ENCODE results near the gene SLC22A16. TPM values are rescaled to one million over a fixed set of nuclear protein-coding genes. Genes with fewer than 3 reads are reported as not detected.
"Not testable (repeated sequence)": the region's sequence is repeated elsewhere in the genome, so short reads cannot be mapped to it uniquely, and the experiment has no call there.

The SLC22A16 gene
- total and polyA plus RNA-seq, 4 donors, result 0.08 to 22.5 TPM; not detected in 2

GRCh38 chr6:110511401-110511800, 35.0 kb upstream of the SLC22A16 start:
- no peak for DNase-seq (ENCODE audit: low spot score)
- no peaks in the 10 kb centered on the region for H3K27me3 ChIP-seq (ENCODE audit: control insufficient read depth in 4 of 4, insufficient read depth in 4 of 4, low read length in 3 of 4)
- 97% methylated on average over 1 of the region's 1 CpG for WGBS
- H3K36me3 ChIP-seq (ENCODE audit: control insufficient read depth in 4 of 4, insufficient read depth in 3 of 4, low read depth in 1 of 4, low read length in 3 of 4), result no peaks in the 10 kb centered on the region
- H3K9ac ChIP-seq (ENCODE audit: low read depth in 1 of 2, low read length in 2 of 2), result no peak overlapping the region
- TF ChIP-seq GABPA (IDR thresholded peaks at IDR 0.05 in 1 of 2, conservative IDR thresholded peaks at IDR 0.05 in 1 of 2) (no peak), YY1 (IDR thresholded peaks at IDR 0.05) (no peak), CTCF (IDR thresholded peaks at IDR 0.05; ENCODE audit: low read depth, low read length, missing input control) (no peak)
- H3K9me3 ChIP-seq (ENCODE audit: control insufficient read depth in 4 of 4, low read length in 3 of 4), result no peaks in the 10 kb centered on the region
- no peak overlapping the region for H3K4me3 ChIP-seq (ENCODE audit: low read depth in 1 of 3, low read length in 3 of 3)
- H3K4me1 ChIP-seq (ENCODE audit: control insufficient read depth in 4 of 4, insufficient read depth in 4 of 4, low read length in 3 of 4), result peaks cover 0 to 12% (median 6%) of the 10 kb centered on the region in 4 donors
- no peak overlapping the region for H3K27ac ChIP-seq (ENCODE audit: low read depth in 1 of 2, low read length in 2 of 2)

GRCh38 chr6:110509617-110510241, 33.3 kb upstream of the SLC22A16 start:
- Histone ChIP-seq H3K27ac (ENCODE audit: low read depth in 1 of 2, low read length in 2 of 2) (no peak overlapping the region), H3K4me3 (ENCODE audit: low read depth in 1 of 3, low read length in 3 of 3) (no peak overlapping the region), H3K27me3 (ENCODE audit: control insufficient read depth in 4 of 4, insufficient read depth in 4 of 4, low read length in 3 of 4) (no peaks in the 10 kb centered on the region), H3K9me3 (ENCODE audit: control insufficient read depth in 4 of 4, low read length in 3 of 4) (no peaks in the 10 kb centered on the region), H3K36me3 (ENCODE audit: control insufficient read depth in 4 of 4, insufficient read depth in 3 of 4, low read depth in 1 of 4, low read length in 3 of 4) (no peaks in the 10 kb centered on the region), H3K9ac (ENCODE audit: low read depth in 1 of 2, low read length in 2 of 2) (no peak overlapping the region), H3K4me1 (ENCODE audit: control insufficient read depth in 4 of 4, insufficient read depth in 4 of 4, low read length in 3 of 4) (peaks cover 0 to 10% (median 4%) of the 10 kb centered on the region in 4 donors)
- no peak for DNase-seq (ENCODE audit: low spot score)
- WGBS, result 88% methylated on average over 1 of the region's 1 CpG
- TF ChIP-seq HNF4A (conservative IDR thresholded peaks at IDR 0.05), result no peak
- TF ChIP-seq GABPA (IDR thresholded peaks at IDR 0.05 in 1 of 2, conservative IDR thresholded peaks at IDR 0.05 in 1 of 2), result no peak
- peak in 1 of 2 donors; percentile 39 for TF ChIP-seq JUND (IDR thresholded peaks at IDR 0.05)

DNA sequence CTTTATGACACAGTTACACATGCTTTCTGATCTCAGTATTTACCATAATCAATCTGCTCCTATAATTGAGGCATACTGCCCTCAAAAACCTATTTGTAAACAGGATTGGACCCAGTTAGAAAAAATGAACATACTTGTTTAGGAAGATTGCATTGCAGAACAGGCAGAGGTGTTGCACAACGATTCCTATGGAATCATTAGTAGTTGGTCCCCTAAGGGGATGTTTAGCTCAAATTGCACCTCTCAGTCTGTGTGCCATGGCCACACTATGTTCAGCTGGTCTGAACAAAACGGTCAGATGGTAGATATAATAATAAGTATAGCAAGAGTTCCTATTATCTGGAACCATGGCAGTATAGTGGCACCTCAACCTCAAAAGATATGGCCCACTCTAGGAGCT, 28.5 kb upstream of the SLC22A16 start:
- not testable (repeated sequence) for DNase-seq (ENCODE audit: low spot score); H3K9me3 ChIP-seq (ENCODE audit: control insufficient read depth in 4 of 4, low read length in 3 of 4); H3K4me3 ChIP-seq (ENCODE audit: low read depth in 1 of 3, low read length in 3 of 3); H3K36me3 ChIP-seq (ENCODE audit: control insufficient read depth in 4 of 4, insufficient read depth in 3 of 4, low read depth in 1 of 4, low read length in 3 of 4); H3K27ac ChIP-seq (ENCODE audit: low read depth in 1 of 2, low read length in 2 of 2); H3K4me1 ChIP-seq (ENCODE audit: control insufficient read depth in 4 of 4, insufficient read depth in 4 of 4, low read length in 3 of 4); H3K27me3 ChIP-seq (ENCODE audit: control insufficient read depth in 4 of 4, insufficient read depth in 4 of 4, low read length in 3 of 4); H3K9ac ChIP-seq (ENCODE audit: low read depth in 1 of 2, low read length in 2 of 2)
- WGBS, result 87% methylated on average over 2 of the region's 2 CpGs

DNA sequence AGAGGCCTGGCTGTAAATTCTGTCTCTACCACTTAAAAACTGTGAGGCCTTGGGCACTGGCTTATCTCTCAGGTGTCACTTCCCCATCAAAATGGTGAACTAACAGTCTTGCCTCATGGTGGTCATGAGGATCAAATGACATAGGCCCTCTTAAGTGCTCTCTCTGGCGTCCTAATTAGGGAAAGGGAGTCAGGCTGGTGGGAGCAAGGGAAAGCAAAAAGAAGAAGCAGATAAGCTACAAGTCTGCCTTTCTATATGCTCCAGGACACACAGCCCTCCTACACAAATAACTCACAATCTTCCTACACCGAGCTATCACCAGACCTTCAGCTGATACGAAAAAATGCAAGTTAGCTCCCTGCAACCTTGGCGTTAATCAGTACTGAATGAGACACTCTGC, 19.5 kb upstream of the SLC22A16 start:
- Histone ChIP-seq H3K4me1 (ENCODE audit: control insufficient read depth in 4 of 4, insufficient read depth in 4 of 4, low read length in 3 of 4) (no peaks in the 10 kb centered on the region), H3K9me3 (ENCODE audit: control insufficient read depth in 4 of 4, low read length in 3 of 4) (no peaks in the 10 kb centered on the region), H3K4me3 (ENCODE audit: low read depth in 1 of 3, low read length in 3 of 3) (no peak overlapping the region), H3K27ac (ENCODE audit: low read depth in 1 of 2, low read length in 2 of 2) (no peak overlapping the region), H3K27me3 (ENCODE audit: control insufficient read depth in 4 of 4, insufficient read depth in 4 of 4, low read length in 3 of 4) (no peaks in the 10 kb centered on the region), H3K9ac (ENCODE audit: low read depth in 1 of 2, low read length in 2 of 2) (no peak overlapping the region), H3K36me3 (ENCODE audit: control insufficient read depth in 4 of 4, insufficient read depth in 3 of 4, low read depth in 1 of 4, low read length in 3 of 4) (no peaks in the 10 kb centered on the region)
- 84% methylated on average over 4 of the region's 4 CpGs for WGBS
- no peak for DNase-seq (ENCODE audit: low spot score)
- TF ChIP-seq, protein P1, sequence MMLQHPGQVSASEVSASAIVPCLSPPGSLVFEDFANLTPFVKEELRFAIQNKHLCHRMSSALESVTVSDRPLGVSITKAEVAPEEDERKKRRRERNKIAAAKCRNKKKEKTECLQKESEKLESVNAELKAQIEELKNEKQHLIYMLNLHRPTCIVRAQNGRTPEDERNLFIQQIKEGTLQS (IDR thresholded peaks at IDR 0.05), result no peak
- TF ChIP-seq YY1 (IDR thresholded peaks at IDR 0.05), result no peak
- TF ChIP-seq RAD21 (IDR thresholded peaks at IDR 0.05), result no peak
- TF ChIP-seq NR2F2 (IDR thresholded peaks at IDR 0.05), result no peak
- no peak for TF ChIP-seq TAF1 (conservative IDR thresholded peaks at IDR 0.05)
- TF ChIP-seq MAX (IDR thresholded peaks at IDR 0.05), result no peak
- no peak for TF ChIP-seq HNF4A (conservative IDR thresholded peaks at IDR 0.05)
- TF ChIP-seq HNF4G (IDR thresholded peaks at IDR 0.05), result no peak
- TF ChIP-seq, protein P2, sequence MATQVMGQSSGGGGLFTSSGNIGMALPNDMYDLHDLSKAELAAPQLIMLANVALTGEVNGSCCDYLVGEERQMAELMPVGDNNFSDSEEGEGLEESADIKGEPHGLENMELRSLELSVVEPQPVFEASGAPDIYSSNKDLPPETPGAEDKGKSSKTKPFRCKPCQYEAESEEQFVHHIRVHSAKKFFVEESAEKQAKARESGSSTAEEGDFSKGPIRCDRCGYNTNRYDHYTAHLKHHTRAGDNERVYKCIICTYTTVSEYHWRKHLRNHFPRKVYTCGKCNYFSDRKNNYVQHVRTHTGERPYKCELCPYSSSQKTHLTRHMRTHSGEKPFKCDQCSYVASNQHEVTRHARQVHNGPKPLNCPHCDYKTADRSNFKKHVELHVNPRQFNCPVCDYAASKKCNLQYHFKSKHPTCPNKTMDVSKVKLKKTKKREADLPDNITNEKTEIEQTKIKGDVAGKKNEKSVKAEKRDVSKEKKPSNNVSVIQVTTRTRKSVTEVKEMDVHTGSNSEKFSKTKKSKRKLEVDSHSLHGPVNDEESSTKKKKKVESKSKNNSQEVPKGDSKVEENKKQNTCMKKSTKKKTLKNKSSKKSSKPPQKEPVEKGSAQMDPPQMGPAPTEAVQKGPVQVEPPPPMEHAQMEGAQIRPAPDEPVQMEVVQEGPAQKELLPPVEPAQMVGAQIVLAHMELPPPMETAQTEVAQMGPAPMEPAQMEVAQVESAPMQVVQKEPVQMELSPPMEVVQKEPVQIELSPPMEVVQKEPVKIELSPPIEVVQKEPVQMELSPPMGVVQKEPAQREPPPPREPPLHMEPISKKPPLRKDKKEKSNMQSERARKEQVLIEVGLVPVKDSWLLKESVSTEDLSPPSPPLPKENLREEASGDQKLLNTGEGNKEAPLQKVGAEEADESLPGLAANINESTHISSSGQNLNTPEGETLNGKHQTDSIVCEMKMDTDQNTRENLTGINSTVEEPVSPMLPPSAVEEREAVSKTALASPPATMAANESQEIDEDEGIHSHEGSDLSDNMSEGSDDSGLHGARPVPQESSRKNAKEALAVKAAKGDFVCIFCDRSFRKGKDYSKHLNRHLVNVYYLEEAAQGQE (IDR thresholded peaks at IDR 0.05), result no peak
- no peak for TF ChIP-seq FOXA2 (IDR thresholded peaks at IDR 0.05)
- no peak for TF ChIP-seq ZBTB33 (IDR thresholded peaks at IDR 0.05)
